Dedifferentiated amniotic fluid mesenchymal stem cell (primary cell): ENCODE data around the gene DLGAP3.
"Not testable (repeated sequence)": the region's sequence is repeated elsewhere in the genome, so short reads cannot be mapped to it uniquely, and the experiment has no call there.

Source experiments
- DNase-seq: peaks from one replicate; pipeline ENCODE4 v3.0.0-alpha.2; 2016; ENCODE audit errors: extremely low spot score

Gene DLGAP3

DNA sequence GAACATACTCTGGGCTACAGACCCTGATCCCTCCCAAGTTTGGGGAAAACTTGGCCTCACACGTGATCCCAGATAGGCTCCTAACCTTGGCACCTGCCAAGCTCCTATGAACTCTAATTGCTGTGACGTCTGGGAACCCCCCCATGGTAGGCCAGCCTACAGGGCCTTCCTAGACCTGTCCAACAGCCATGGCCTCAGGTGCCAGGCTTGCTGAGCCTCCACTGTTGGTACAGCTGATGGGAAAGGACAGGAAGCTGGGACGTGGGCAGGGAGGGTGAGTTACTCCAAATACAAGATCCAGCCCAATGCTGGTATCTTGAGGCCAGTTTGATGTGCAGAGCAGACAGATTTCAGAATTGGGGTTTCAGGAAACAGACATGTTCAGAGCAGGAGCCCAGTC lies 89.0 kb downstream of the DLGAP3 start:
- no peak for DNase-seq

DNA sequence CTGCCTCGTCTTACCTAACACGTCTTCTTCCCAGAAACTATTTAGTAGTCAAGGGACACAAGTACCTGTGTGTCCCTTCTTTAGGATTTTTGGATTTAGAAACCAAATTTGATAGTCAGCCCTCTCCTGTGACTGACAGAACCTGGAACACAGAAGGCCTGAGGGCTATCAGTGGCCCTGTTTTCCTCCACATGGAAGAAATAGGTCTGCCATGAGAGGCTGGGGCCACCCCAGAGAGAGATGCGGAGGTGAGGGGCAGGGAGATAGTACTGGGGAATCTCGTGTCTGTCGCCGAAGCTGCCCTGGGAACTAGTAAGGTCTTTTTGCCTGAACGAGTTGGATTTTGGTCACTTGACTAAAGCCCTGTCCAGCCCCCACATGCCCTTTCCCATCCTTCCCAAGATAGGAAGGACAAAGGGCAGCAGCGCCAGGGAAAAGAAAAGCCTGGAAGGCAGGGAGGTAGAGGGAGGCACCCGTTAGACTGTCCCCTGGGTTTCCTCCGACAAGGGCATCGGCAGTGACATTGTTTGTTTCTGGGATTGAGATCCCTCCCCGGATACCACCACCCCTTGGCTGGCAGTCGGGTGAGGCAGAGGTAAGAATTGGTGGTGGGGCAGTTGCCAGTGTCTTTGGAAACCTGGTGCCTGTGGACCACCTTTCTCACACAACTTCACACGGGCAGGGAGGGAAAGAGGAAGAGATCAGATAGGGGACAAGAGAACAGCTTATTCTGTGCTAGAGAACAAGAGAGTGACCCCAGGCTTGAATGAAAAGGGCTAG lies 89.7 kb downstream of the DLGAP3 start:
- DNase-seq, result no peak

- no peak for DNase-seq
Observed at GRCh38 chr1:34833711-34834110, 95.7 kb downstream of the DLGAP3 start.

DNA sequence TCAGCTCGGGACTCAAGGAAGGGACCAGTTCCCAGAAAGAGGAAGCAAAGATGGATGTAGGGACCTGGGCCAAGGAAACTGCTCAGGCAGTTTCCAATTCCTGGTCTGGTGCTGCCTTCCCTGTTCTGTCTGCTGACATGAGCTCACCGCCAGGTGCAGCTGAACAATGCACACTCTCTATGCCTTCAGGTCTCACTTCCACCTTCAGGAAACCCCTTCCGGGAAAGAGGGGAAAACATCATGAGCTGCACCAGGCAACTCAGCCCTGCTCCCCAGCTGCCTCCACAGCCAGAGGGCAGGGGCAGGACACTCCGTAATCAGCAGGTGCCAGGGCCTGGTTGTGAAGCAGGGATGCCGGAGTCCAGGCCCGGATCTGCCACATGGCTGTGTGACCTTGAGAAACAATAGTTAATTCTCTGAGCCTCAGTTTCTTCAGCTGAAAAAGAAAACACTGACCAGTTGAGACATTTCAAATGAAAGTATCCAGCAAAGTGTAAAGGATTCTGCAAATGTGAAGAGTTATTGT lies 97.7 kb downstream of the DLGAP3 start:
- no peak for DNase-seq

DNA sequence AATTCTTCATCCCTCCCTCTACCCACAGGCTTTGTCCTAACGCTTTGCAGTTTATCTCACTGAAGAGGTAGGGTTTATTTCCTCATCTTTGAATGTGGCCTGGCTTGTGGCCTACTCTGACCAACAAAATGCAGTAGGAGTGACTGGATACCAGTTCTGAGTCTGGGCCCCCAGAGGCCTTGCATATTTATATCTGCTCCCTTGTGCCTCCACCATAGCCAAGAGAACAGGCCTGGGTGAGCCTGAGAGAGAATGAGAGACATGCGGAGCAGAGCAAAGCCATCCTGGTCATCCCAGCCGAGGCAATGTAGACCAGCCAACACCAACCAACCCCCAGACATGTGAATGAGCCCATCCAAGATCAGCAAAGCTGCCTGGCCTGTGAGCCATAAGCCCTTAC lies 100.2 kb downstream of the DLGAP3 start:
- no peak for DNase-seq

- DNase-seq, result no peak
Observed at GRCh38 chr1:34828611-34829010, 100.8 kb downstream of the DLGAP3 start.

DNA sequence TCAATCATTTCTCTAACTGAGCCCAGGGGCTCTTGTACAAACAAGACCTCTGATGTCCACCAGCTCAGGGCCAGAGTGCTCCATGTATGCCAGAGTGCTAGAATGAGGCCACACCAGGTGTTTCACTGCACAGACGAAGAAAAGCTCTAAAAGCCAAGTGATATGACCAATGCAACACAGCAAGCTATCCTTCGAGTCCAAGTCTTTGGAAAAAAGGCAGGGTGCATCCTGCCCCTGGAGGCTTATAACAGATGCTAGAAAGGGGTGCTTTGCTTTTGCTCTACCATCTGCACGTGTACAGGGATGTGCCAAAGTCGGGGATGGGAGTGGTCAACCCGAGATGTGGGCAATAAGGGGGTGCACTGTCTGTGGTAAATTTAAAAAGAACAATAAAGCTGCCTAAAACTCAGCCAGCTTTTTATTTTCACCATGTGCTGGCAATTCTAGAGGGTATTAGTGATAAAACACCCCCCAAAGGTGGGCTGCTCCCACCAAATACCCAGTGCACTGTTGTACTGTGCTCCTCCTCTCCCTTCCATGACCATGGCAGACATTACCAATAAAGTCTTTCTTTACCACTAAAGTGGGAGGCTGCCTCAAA lies 102.0 kb downstream of the DLGAP3 start:
- DNase-seq, result no peak

GRCh38 chr1:34825455-34826091 lies 103.9 kb downstream of the DLGAP3 start:
- DNase-seq, result no peak

GRCh38 chr1:34824817-34825454 lies 104.5 kb downstream of the DLGAP3 start:
- no peak for DNase-seq

GRCh38 chr1:34822202-34822601 lies 107.2 kb downstream of the DLGAP3 start:
- DNase-seq, result no peak

DNA sequence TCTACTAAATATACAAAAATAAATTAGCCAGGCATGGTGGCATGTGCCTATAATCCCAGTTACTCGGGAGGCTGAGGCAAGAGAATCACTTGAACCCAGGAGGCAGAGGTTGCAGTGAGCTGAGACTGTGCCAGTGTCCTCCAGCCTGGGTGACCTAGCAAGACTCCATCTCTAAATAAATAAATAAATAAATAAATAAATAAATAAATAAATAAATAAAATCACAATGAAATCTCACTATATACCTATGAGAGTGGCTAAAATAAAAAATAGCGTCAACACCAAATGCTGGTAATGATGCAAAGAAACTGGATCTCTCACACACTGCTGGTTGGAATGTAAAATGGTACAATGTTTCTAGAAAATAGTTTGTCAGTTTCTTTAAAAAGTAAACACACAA lies 110.6 kb downstream of the DLGAP3 start:
- DNase-seq, result not testable (repeated sequence)

- no peak for DNase-seq
Observed at GRCh38 chr1:34816778-34817177, 112.7 kb downstream of the DLGAP3 start.

DNA sequence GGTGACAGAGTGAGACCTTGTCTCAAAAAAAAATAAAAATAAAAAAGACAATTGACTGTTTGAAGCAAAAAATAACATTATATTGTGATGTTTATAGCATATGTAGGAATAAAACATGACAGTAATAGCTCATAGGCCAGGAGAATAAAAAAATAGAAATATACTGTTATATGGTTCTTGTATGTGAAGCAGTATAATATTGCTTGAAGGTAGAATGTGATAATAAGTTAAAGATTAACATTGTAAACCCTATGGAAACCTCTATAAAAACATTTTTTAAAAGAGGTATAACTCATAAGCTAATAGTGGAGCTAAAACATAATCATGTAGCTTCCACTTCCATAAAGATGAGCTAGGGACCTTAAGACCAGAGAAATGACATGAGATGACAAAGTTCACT lies 113.1 kb downstream of the DLGAP3 start:
- DNase-seq, result no peak
